Left kidney (tissue), 2 donors: Measurements from ENCODE around the gene AKAP9. TPM values are rescaled to one million over a fixed set of nuclear protein-coding genes. Genes with fewer than 3 reads are reported as not detected.
A peak's percentile ranks its signal among the peaks of the same experiment; 100 is the strongest.
"Not testable (repeated sequence)": the region's sequence is repeated elsewhere in the genome, so short reads cannot be mapped to it uniquely, and the experiment has no call there.

Source experiments
- DNase-seq: peaks from one replicate; pipeline ENCODE4 v3.0.0-alpha.2; 2013
- polyA plus RNA-seq: library from polyadenylated mRNA; unstranded; fragments of 120-200 nt; gene quantifications from one replicate; pipeline ENCODE4 v1.2.1, GENCODE V29; 2013; ENCODE audit not compliant: insufficient read length

AKAP9 gene
- polyA plus RNA-seq, 1 donor, result 121 TPM

DNA sequence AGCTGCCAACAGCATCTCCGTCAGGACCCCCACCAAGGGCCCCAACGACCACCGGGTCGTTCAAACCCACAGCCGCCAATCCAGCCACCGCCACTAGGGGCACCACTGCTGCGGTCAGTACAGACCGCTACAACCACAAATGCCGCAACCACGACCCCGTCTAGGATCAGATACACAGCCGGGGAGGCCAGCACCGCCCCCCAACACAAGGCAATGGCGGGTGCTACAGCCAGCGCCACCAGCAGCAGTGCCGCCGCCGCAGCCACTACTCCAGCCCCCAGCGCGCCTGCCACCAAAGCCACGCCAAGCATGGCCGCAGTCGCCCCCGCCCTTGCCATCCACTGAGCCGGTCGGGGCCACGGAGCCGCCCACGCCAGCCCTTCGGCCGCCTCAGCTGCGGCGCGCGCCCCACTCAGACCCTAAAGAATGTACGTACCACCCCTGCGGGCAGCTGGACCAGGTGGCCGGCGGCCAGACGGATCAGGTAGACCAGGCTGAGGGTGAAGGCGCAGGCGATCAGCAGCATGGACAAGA lies 193.1 kb downstream of the AKAP9 start:
- DNase-seq, result peak; percentile 79

- peak; percentile 95 for DNase-seq
Observed at GRCh38 chr7:92134271-92135051, 193.8 kb downstream of the AKAP9 start, which contains the start of gene CYP51A1. CYP51A1 (minus strand) TSS chr7:92134477; CDS start chr7:92134364, 113 bp downstream.

DNA sequence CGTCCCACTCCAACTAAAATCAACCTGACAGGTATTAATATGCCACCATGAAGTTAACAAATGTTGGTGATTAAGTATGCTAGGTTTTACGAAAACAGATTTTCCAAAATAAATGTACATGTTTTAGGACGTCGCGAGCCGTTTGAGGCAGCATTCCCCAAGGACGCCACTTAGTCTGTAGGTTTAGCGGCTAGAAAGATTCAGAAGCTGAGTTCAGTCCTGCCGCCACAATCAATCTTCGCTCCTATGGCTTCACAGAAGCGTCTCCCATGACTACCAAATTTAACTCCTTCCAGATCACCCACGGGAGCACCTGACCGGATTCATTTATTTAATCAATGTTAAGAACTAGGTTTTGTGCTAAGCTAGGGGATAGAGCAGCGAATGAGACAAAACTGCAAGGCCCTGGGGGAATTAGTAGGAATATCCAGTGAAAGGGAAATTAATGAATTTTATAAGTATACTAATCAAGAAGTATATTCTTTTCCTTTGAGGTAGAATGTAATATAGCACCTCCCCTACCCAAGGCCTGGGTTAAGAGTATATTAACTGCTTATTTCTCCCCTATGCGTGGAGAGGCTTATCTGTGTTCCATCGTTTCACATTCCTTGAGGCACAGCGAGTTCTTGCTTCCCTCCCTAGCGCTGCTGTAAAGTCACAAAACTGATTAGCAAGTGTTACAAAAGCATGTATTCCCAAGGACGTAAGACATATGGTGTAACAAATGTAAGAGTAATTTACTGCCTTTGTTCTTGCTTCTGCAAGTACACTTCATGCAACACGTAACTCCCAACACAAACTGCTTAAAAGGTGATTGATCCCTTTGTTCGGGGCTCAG lies 194.6 kb downstream of the AKAP9 start:
- peak; percentile 49 for DNase-seq

GRCh38 chr7:92137557-92137956 lies 196.9 kb downstream of the AKAP9 start:
- peak; percentile 72 for DNase-seq

- DNase-seq, result no peak
Observed at GRCh38 chr7:92141161-92141560, 200.5 kb downstream of the AKAP9 start.

DNA sequence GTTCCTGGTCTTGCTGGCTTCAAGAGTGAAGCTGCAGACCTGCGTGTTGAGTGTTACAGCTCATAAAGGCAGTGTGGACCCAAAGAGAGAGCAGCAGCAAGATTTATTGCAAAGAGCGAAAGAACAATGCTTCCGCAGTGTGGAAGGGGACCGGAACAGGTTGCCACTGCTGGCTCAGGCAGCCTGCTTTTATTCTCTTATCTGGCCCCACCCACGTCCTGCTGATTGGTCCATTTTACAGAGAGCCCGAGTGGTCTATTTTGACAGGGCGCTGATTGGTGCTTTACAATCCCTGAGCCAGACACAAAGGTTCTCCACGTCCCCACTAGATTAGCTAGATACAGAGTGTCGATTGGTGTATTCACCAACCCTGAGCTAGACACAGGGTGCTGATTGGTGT lies 202.1 kb downstream of the AKAP9 start:
- not testable (repeated sequence) for DNase-seq

GRCh38 chr7:92143192-92143880 lies 202.7 kb downstream of the AKAP9 start:
- DNase-seq, result not testable (repeated sequence)

DNA sequence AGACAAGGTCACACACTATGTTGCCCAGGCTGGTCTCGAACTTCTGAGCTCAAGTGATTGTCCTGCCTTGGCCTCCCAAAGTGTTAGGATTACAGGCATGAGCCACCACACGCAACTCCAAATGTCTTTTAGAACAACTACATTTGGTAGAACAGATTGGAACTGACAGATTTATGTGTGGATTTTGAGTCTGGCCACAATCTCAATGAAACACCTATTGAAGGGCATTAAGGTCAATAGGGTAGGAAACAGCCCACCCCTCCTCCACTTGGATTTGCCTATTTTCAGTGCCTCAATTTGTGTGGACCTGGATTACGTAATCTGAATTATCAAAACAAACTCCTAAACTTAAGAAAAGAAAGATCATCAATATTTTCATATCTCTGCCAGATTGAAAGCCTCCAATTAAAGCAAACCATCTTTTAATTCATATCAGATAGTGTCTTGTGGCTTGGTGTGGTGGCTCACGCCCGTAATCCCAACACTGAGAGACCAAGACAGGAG lies 209.1 kb downstream of the AKAP9 start:
- DNase-seq, result no peak

DNA sequence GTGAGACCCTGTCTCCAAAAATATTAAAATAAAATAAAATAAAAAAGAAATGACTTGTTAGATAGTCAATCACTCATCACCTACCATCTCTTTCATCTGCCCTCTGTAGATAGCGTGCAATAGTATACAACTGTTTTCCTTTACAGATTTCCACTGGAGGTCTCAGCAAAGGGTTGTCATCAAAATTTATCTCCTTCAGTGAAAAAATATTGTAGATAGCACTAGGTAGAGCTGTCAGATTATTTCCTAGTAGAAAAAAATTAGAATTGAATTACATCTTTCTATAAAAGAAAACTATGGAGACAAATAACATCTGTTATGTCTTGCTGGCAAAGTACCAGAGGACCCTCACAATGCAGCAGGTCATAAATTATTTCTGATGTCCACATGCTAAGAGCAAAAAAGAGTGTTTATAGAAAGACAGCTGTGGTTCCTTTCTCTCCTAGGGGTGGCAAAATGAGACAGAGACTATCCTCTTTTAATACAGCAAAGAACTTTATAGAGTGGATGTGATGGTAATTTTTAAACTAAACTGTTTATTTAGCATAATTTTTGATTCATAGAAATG lies 209.9 kb downstream of the AKAP9 start:
- no peak for DNase-seq

DNA sequence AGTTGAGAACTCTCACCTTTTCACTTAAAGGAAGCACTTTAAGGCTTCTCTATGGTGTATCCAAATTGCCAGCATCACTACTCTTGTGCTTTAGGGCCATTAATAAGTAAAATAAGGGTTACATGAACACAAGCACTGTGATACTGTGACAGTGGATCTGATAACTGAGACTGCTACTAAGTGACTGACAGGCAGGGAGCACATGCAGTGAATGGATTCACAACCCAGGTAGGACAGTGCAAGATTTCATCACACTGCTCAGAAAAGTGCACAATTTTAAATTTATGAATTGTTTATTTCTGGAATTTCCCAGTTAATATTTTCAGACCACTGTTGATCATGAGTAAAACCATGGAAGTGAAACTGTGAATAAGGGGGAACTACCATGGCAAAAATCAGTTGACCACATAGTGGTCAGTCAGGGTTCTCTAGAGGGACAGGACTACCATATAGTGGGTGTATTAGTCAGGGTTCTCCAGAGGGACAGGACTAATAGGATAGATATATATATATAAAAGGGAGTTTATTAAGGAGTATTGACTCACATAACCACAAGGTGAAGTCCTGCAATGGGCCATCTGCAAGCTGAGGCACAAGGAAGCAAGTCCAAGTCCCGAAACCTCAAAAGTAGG lies 214.6 kb downstream of the AKAP9 start:
- DNase-seq, result no peak

DNA sequence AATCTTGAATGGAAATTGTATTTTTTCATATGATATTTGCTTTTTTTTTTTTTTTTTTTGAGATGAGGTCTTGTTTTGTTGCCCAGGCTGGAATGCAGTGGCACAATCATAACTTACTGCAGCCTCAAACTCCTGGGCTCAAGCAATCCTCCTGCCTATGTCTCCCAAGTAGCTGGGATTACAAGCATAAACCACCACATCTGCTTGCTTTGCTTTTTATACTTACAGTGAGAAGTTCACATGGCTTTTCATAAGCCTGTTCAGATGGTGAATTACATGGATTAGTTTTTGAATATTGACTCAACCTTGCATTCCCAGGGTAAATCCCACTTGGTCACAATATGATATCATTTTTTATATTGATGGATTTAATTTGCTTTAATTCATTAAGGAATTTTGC lies 216.3 kb downstream of the AKAP9 start:
- no peak for DNase-seq

GRCh38 chr7:92158660-92159575 lies 218.3 kb downstream of the AKAP9 start:
- DNase-seq, result no peak

Other genes starting within 250 kb of the AKAP9 start
- 22.7 TPM for gene MTERF1, start 60.2 kb upstream of the AKAP9 start, polyA plus RNA-seq
- 77.7 TPM for gene CYP51A1, start 193.6 kb downstream of the AKAP9 start, polyA plus RNA-seq
- 0.75 TPM for gene LRRD1, start 238.3 kb downstream of the AKAP9 start, polyA plus RNA-seq